Activated naive CD4-positive, alpha-beta T cell treated with anti-CD3 and anti-CD28 coated beads, Interleukin-2, amount 50 U/mL, for 16 hours (primary cell): ENCODE data around the gene PCSK4.

ENCODE experiments used
- DNase-seq: peaks from one replicate; pipeline ENCODE4 v3.0.0-alpha.2; 2020

The PCSK4 gene

DNA sequence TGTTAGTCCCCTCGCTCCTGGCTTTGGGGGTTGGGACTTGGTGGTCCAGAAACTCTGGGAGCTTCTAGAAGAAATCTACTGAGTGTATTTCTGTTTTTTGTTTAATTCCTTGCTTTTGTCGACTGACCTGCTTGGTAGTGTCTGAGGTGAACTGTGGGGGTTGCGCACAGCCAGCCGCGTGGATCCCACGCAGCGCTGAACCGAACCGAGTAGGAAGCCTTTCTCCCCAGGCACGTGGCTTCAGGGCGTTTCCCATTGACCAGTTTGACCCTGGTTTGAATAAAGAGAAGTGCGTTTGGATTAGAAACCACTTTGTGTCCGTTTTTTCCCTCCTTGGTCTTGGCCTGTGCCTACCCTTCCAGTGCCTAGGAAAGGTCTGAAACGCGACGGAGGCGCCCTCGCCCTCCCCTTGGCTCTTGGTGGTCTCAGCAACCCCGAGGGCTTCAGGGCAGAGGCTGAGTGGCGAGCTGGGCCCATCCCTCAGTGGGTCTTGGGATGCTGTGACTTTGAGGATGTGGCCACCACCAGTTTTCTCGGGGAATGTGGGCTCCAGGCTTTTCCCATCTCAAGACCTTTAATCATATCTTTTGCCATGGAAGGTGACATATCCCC, 54.7 kb downstream of the PCSK4 start:
- no peak for DNase-seq

DNA sequence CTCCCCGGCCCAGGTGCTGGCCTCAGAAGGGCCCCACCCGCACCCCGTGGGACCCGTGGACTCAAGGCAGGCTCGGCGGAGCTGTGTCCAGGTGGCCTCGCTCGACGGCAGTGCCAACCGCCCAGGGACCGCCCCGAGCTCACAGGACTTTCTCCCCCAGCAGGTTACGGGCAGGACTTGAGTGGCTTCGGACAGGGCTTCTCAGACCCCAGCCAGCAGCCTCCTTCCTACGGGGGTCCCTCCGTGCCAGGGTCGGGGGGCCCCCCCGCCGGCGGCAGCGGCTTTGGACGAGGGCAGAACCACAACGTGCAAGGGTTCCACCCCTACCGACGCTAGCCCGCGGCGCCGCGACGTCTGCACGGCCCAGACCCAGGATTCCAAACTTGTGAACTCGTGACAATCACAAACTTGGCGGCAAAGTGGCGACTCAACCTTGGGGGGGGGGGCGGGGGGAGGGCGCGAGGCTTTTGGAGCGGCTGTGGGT, 55.5 kb downstream of the PCSK4 start:
- no peak for DNase-seq

- DNase-seq, result no peak
These were observed 56.1 kb downstream of the PCSK4 start for GRCh38 chr19:1434040-1434366.

- no peak for DNase-seq
These were observed 56.8 kb downstream of the PCSK4 start for GRCh38 chr19:1433119-1434039.

GRCh38 chr19:1432507-1432887, 57.7 kb downstream of the PCSK4 start:
- DNase-seq, result no peak

DNA sequence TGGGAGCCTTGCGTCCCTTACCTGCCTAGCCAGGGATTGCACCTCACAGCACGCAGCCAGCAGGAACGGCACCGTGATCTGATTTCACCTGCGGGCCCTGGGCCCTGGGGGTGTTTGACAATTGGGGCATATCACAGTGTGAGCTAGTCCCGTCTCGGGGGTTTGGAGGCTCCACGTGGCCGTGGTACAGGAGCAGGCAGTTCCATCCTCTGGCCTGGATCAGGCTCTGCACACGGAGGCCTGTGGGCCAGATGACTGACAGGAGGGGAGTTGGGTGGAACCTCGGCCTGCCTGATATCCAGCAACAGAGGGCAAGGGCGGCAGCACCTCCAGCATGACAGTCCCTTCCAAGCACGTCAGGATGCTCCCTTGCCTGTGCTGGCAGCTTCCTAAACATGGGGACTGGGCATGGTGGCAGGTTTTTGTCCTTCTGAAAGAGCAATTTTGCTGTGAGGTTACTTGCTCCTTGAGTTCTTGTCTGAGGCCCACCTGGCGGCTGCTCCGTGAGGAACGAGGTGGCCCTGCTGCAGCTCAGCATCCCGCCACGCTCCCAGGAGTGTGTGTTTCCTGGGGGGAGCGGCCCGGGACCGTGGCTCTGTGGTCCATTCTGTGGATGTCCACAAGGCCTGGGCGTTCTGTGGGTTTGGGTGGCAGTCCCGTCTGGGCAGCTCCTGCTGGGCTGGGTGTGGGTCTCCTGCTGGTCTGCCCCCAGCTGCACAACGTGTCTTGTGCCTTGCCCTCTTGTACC, 58.2 kb downstream of the PCSK4 start:
- no peak for DNase-seq
